Sigmoid colon (tissue), 4 donors: ENCODE results near the gene GCNT2.

Experiments used
- CTCF ChIP-seq, 4 experiments: fragments of 450-650 bp in 3 of 4; fragments of 200-600 bp in 1 of 4; IDR thresholded peaks; one replicate each; pipeline ENCODE4 v1.5.1; 2016 to 2019; ENCODE audit warnings: antibody characterized with exemption in 4 of 4, mild to moderate bottlenecking in 3 of 4, moderate library complexity in 2 of 4
- EP300 ChIP-seq, 4 donors: sonication (generic); formaldehyde crosslinking; IDR thresholded peaks; one replicate each; pipeline ENCODE4 v1.6.1; 2017; ENCODE audit warnings: antibody characterized with exemption in 4 of 4
- POLR2A ChIP-seq, 2 donors: fragments of 450-650 bp; IDR thresholded peaks; one replicate each; pipeline ENCODE4 v1.6.1; 2016; ENCODE audit warnings: antibody characterized with exemption in 2 of 2, mild to moderate bottlenecking in 2 of 2, moderate library complexity in 2 of 2
- POLR2AphosphoS5 ChIP-seq, 4 donors: sonication (generic); formaldehyde crosslinking; IDR thresholded peaks; one replicate each; pipeline ENCODE4 v1.6.1; 2017; ENCODE audit warnings: antibody characterized with exemption in 4 of 4

DNA sequence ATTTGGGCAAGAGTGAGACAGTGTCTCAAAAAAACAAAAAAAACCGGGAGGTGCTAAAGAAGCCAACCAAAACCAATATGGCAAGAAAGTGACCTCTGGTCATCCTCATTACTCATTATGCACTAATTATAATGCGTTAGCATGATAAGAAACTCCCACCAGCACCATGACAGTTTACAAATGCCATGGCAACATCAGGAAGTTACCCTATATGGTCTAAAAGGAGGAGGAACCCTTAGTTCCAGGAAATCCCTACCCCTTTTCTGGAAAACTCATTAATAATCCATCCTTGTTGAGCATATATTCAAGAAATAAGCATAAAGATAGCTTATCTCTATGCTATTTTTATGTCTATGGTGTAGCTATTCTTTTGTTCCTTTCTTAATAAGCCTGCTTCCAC is 141.6 kb downstream of the GCNT2 start:
- no peak for TF ChIP-seq CTCF (IDR thresholded peaks at IDR 0.05)
- TF ChIP-seq POLR2A (IDR thresholded peaks at IDR 0.05): no peak
- TF ChIP-seq POLR2AphosphoS5 (IDR thresholded peaks at IDR 0.05): no peak
- no peak for TF ChIP-seq EP300 (IDR thresholded peaks at IDR 0.05)
